GM18502 (cell line): ENCODE results near the gene POLQ.
"Not testable (repeated sequence)": the region's sequence is repeated elsewhere in the genome, so short reads cannot be mapped to it uniquely, and the experiment has no call there.

Experiments
- ATAC-seq: cut with Tn5 transposase; IDR thresholded peaks from one replicate; pipeline ENCODE4 v1.9.1; 2021; ENCODE audit warnings: mild to moderate bottlenecking; ENCODE audit not compliant: unreplicated experiment, poor library complexity

The POLQ gene

DNA sequence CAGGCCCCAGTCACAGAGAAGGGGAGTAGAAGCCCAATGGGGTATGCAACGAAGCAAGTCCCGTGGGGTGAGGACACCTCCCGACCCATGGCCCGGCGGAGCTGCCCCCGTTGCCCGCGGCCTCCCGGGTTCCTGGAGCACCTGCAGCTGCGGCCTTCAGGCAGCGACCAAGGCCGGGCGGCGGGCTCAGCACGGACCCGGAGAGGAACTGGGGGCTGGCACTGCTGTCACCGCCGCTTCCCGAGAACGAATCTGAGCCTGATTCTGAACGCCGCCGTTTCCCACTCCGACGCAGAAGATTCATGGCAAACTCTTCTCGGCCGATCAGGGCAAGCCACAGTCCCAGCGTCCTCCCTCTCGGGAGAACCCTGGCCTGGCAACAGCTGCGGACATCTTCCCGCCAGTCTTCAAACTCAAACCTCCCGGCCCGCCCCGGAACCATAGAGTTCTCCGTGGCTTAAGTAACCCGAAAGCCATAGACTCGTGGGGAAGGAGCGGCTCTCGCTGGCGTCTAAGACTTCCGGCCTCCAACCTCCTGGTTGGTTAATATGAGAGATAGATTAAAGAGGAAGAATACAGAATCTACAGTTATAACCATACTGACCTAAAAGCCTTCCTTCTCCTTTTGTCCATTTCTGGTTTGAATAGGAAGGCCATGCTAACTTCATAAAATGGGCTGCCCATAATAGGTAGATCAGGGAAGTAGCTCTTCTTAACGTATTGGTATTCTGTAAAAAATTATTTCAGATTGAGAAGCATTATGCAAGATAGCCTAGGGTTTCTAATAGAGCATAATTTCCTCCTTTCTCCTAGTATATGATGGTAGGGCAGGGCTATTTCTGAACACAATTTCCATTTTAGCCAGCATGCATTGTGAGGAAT, at the start of gene POLQ:
Gene POLQ, minus strand, starts transcription at position 415 of the 882 bp plus-strand sequence. Its CDS starts 111 bp downstream, at position 304.
- ATAC-seq: peak; percentile 81

- no peak for ATAC-seq
Observed at GRCh38 chr3:121594850-121595249, 49.1 kb upstream of the POLQ start.

GRCh38 chr3:121593806-121594205, 48.0 kb upstream of the POLQ start:
- not testable (repeated sequence) for ATAC-seq

DNA sequence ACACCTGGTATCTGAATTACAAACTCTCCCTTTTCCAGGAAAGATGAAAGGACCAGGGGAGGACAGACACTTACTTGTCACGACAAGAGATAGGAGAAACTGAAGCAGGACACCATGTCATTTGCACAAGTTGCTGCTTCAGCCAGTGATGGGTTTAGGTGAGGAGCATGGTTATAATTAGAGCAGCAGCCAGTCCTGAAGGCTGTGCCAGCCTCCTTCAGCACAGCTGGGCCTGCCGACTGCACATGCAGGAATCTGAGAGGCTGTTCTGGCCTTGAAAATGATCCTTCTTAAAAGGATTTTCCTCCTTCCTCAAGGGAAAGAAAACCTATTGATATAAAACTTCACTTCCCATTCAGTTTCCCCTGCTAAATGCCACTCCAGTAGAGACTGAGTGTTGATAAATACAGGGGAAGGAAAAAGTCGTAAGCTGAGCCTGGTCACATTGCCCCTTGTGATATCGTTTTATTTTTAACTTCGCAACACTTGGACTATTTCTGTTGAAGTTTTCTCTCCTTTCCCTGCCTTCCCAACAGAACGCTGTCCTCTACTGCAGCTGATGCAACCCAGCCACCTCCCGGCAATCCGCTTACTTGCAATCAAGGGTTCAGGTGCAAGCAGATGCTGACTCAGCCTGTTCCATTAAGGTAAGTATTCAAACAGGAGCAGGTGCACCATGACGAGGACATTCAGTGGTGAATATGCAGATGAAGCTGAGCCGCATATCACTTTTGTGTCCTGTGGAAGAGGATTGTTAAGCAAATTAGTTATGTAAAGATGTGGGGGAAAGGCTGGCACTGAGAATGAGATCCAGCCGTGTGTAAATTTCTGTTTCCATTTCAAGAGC, 47.3 kb upstream of the POLQ start, which contains the start of gene FBXO40:
Gene FBXO40, plus strand, starts transcription at position 524 of the 847 bp plus-strand sequence. CDS start 27,197 bp downstream, outside the sequence.
- ATAC-seq: no peak

- ATAC-seq: no peak
Observed at GRCh38 chr3:121584418-121584817, 38.6 kb upstream of the POLQ start.

DNA sequence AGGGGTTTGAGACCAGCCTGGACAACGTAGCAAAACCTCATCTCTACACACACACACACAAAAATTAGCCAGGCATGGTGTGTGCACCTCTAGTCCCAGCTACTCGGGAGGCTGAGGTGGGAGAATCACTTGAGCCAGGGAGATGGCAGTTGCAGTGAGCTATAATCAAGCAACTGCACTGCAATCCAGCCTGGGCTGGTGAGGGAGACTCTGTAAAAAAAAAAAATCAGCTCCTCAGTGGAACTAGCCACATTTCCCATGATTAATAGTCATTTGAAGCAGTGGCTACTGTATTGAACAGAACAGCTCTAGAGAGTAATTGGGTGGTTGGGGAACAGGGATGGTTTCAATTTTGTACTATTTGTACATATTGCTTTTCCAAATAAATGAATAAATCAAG, 35.9 kb upstream of the POLQ start:
- no peak for ATAC-seq

GRCh38 chr3:121574449-121574848, 28.7 kb upstream of the POLQ start:
- no peak for ATAC-seq

DNA sequence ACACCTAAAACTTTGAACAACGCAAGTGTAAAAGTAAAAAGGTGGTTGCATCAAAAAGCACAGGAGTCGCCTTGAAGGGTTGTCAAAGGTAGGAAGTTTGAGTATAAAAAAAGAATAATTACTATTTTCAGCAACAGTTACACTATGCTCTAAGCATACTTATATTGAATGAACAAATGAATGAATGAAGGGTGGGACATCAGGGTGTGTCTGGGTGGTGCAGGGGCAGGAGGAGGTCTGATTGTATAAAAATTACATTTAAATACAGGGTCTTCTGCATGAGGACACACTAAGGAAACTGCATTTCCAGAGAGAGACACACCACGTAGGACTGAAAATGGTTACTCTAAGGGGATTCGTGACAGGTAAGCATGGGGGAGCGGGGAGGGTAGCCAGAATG, 21.9 kb upstream of the POLQ start, which contains the start of gene ARGFX:
Gene ARGFX, plus strand, starts transcription at position 301 of the 400 bp plus-strand sequence. CDS start 2,765 bp downstream, outside the sequence.
- no peak for ATAC-seq

DNA sequence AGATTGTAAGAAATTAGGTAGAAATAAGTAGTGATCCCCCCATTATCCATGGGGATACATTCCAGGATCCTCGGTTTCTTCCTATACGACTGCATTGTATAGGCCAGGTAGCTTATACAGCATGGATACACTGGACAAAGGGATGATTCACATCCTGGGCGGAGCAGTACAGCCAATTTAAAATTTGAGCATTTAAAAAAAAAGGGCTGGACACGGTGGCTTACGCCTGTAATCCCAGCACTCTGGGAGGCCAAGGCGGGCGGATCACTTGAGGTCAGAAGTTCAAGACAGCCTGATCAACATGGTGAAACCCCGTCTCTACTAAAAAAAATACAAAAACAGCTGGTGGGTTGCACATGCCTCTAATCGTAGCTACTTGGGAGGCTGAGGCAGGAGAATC, 21.0 kb upstream of the POLQ start:
- no peak for ATAC-seq

DNA sequence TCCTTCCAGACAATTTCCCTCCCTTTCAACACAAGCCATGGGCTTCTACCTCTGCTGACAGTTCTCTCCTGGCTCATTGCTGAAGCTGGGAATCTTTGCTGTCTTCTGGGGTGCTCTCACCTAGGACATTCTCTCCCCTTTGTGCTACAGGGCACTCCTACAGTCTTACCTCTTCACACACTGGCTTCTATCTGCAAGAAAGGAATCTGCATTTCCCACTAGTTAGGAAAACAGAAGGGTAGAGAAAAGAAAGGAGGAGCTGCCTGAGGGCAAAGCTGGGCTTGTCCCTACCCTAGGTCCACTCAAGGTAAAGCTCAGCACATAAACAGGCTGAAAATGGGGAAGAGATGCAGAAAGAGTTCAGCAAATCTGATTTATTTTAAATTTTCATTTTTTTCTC, 16.4 kb upstream of the POLQ start:
- ATAC-seq: no peak

DNA sequence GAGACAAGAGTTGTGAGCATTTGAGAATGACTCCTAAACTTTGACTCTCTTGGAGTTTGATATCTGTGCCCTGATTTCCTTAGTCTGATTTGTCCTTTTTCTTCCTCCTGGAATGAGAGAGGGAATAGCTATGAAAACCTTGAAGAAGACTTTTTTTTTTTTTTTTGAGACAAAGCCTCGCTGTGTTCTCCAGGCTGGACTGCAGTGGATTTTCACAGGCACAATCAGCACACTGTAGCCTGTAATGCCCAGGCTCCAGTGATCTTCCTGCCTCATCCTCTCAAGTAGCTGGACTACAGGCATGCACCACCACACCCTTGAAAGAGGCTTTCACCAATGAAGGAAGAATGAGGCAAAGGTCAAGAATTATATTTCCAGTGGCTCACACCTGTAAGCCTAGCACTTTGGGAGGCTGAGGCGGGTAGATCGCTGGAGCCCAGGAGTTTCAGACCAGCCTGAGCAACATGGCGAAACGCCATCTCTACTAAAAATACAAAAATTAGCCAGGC, 11.7 kb upstream of the POLQ start:
- ATAC-seq: no peak

GRCh38 chr3:121552797-121553196, 7.0 kb upstream of the POLQ start:
- ATAC-seq: no peak

GRCh38 chr3:121552379-121552778, 6.6 kb upstream of the POLQ start:
- ATAC-seq: no peak

- ATAC-seq: peak; percentile 0
Observed at GRCh38 chr3:121545049-121545573, 677 bp downstream of the POLQ start.

- ATAC-seq: no peak
Observed at GRCh38 chr3:121542924-121543323, 2.9 kb downstream of the POLQ start.

GRCh38 chr3:121531269-121531668, 14.5 kb downstream of the POLQ start:
- ATAC-seq: peak; percentile 52

DNA sequence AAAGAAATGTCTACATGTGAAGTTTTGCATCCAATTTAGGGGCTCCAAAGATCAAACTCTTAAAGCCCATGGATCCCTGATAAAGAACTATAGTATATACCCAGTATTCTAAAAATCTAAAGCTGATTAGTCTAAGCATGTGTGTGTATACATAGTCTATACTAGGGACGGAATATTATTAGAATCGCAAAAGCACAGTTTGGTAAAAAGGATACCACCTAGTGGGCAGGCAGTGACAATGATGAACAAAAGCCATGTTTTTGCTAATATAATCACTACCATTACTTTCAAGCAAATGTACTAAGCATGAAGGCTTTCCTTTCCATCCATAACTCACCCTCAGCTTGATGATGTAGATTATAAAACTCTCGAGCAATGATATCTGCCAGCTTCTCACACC, 16.5 kb downstream of the POLQ start:
- no peak for ATAC-seq

GRCh38 chr3:121520510-121520909, 25.3 kb downstream of the POLQ start:
- ATAC-seq: no peak

DNA sequence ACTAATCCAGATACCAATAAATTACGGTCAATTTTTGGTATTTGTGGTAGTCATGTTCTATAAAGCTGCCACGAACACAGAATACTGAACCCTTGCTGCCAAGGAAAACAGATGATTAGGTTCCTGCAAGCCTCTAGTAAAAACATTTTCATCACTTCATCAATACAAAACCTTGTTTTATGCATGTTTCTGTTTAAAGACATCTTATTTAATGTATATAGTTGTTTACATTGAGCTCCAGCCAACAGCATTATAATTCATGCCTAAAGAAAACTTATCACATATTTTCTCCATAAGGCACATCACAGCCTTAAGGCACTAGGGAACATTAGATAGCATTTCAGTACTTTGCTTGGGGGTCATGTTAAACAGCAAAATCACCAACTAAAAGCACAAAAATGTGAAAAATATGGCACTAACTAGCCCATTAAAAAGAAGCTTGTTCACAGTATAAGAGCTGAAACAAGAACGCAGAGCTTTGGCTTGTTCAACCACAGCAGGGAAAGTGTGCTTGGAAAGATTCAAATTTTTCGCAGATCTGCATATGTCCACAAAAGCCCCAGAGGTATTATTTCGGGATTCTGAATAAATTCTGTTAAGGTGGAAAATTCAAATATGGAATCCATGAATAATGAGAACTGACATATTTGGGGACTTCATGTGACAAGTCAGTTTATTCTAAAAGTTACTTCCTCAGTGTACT, 27.7 kb downstream of the POLQ start:
- no peak for ATAC-seq

GRCh38 chr3:121515862-121516261, 29.9 kb downstream of the POLQ start:
- ATAC-seq: no peak
